ENCODE data around the gene SRRM3.

GRCh38 chr7:76246804-76247389 is 45.2 kb downstream of the SRRM3 start:
- TF ChIP-seq CAMTA2 (CRISPR knock-in tag; conservative IDR thresholded peaks at IDR 0.05) (no peak), RNF2 (IDR thresholded peaks at IDR 0.05) (no peak), CTCF (IDR thresholded peaks at IDR 0.05 in 2 of 3, conservative IDR thresholded peaks at IDR 0.05 in 1 of 3; ENCODE audit: insufficient read depth in 2 of 3, low read depth in 1 of 3, low read length in 3 of 3) (no peak), JUN (IDR thresholded peaks at IDR 0.05; ENCODE audit: borderline replicate concordance, low read depth, low read length) (no peak), JUN (CRISPR knock-in tag; IDR thresholded peaks at IDR 0.05; ENCODE audit: borderline replicate concordance) (no peak), RAD21 (CRISPR knock-in tag; conservative IDR thresholded peaks at IDR 0.05 in 1 of 2, IDR thresholded peaks at IDR 0.05 in 1 of 2) (no peak), PCBP2 (IDR thresholded peaks at IDR 0.05; ENCODE audit: low read depth, low read length, poor library complexity, severe bottlenecking) (no peak)

Measured in K562 (cell line).